HFFc6 (cell line): ENCODE data around the gene GPC5. TPM values are rescaled to one million over a fixed set of nuclear protein-coding genes. Genes with fewer than 3 reads are reported as not detected.

Experiments
- DNase-seq: peaks from one replicate; pipeline ENCODE4 v3.0.0-alpha.2; 2018
- H3K27ac Mint-ChIP-seq: 2 replicates; pipeline ENCODE4 v1.8.0; 2020; ENCODE audit warnings: mild to moderate bottlenecking, mixed read lengths
- H3K27me3 Mint-ChIP-seq: 2 replicates; pipeline ENCODE4 v1.8.0; 2021; ENCODE audit warnings: mild to moderate bottlenecking, moderate library complexity, mixed read lengths; ENCODE audit not compliant: insufficient read depth
- H3K36me3 Mint-ChIP-seq: 2 replicates; pipeline ENCODE4 v1.8.0; 2021; ENCODE audit warnings: low read depth, mixed read lengths
- H3K4me1 Mint-ChIP-seq: 2 replicates; pipeline ENCODE4 v1.8.0; 2020; ENCODE audit warnings: low read depth, mixed read lengths
- H3K4me3 Mint-ChIP-seq: 2 replicates; pipeline ENCODE4 v1.8.0; 2020; ENCODE audit warnings: mild to moderate bottlenecking, moderate library complexity, mixed read lengths
- H3K9me3 Mint-ChIP-seq: 2 replicates; pipeline ENCODE4 v1.8.0; 2020; ENCODE audit warnings: mild to moderate bottlenecking, mixed read lengths
- CTCF ChIP-seq: fragments of 200-600 bp; sonication (generic); IDR thresholded peaks from 2 replicates; pipeline ENCODE4 v1.5.0; 2021; ENCODE audit warnings: antibody characterized with exemption, mild to moderate bottlenecking
- total RNA-seq, 6 experiments: library from RNA; stranded (reverse); fragmentation: NEBNext Ultra II Directional; extraction: Animal tissue kit (Norgen Biotek cat#: 25700); gene quantifications; 2 replicates in 1 of 6; 3 replicates in 5 of 6; pipeline ENCODE4 v1.2.3, GENCODE V29; 2021

GPC5 gene
- total RNA-seq, 6 experiments from 2014 or later, result 0.06 TPM; not detected in 5

DNA sequence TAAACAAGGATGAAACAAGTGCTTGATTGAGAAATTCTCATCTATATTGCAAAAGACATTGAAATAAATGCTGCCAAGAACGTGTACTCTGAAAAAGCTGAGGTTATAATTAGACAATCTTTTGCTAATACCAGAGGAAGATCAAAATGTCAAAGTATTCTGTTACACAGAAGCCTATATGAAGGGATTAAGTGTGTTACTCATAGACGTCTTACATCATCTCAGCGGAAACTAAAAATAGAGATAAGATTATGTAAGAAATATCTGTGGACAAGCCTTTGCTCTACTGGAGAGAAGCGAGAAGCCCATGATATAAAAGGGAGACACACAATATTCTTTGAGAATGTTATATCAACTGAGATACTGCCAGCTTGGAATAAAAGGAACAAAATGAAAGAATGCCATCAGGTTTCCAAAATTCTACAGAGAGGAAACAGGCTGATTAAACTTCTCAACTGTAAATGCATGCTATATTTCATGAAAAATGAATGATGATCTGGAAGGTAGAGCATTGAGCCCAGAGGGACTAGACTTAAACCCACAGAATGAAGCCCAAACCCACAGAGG lies 699.0 kb downstream of the GPC5 start:
- Mint-ChIP-seq H3K4me1 (no peaks in the 10 kb centered on the region), H3K36me3 (no peaks in the 10 kb centered on the region), H3K27ac (no peak overlapping the region), H3K4me3 (no peak overlapping the region), H3K9me3 (peaks cover 8% of the 10 kb centered on the region), H3K27me3 (no peaks in the 10 kb centered on the region)
- DNase-seq, result no peak
- no peak for TF ChIP-seq CTCF

- H3K4me3 Mint-ChIP-seq, result no peak overlapping the region
- H3K27ac Mint-ChIP-seq, result no peak overlapping the region
- H3K36me3 Mint-ChIP-seq, result no peaks in the 10 kb centered on the region
- peaks cover 34% of the 10 kb centered on the region for H3K9me3 Mint-ChIP-seq
- TF ChIP-seq CTCF, result no peak
- no peaks in the 10 kb centered on the region for H3K27me3 Mint-ChIP-seq
- DNase-seq, result no peak
- H3K4me1 Mint-ChIP-seq, result no peaks in the 10 kb centered on the region
These were observed 703.4 kb downstream of the GPC5 start for GRCh38 chr13:92101801-92102200.

DNA sequence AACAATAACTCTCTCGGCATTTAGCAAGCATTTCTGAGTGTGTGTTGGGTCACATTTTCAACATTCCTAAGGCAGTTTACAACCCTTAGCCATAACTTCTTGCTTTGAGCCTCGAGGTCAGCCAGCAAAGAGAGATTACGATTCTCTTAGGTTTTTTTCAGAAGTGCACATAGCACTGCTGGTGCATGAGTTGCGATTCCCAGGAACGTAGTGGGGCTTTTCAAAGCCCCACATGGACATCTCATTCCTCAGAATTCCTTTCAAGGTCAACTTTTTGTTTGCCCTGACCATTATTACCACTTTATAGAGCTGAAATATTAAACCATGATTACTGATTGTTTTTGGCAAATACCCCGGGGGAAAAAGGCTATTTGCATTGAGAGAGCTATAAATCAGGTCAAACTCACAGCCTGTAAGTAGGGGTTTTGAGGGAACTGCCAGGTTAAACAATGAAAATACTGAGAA lies 705.3 kb downstream of the GPC5 start:
- no peak for DNase-seq
- no peaks in the 10 kb centered on the region for H3K27me3 Mint-ChIP-seq
- no peak for TF ChIP-seq CTCF
- no peak overlapping the region for H3K4me3 Mint-ChIP-seq
- peaks cover 41% of the 10 kb centered on the region for H3K9me3 Mint-ChIP-seq
- no peak overlapping the region for H3K27ac Mint-ChIP-seq
- H3K4me1 Mint-ChIP-seq, result no peaks in the 10 kb centered on the region
- no peaks in the 10 kb centered on the region for H3K36me3 Mint-ChIP-seq

GRCh38 chr13:92122186-92122853 lies 723.9 kb downstream of the GPC5 start:
- TF ChIP-seq CTCF, result no peak
- H3K9me3 Mint-ChIP-seq, result peaks cover 39% of the 10 kb centered on the region
- DNase-seq, result no peak
- H3K4me1 Mint-ChIP-seq, result no peaks in the 10 kb centered on the region
- no peak overlapping the region for H3K27ac Mint-ChIP-seq
- H3K27me3 Mint-ChIP-seq, result no peaks in the 10 kb centered on the region
- no peak overlapping the region for H3K4me3 Mint-ChIP-seq
- no peaks in the 10 kb centered on the region for H3K36me3 Mint-ChIP-seq

DNA sequence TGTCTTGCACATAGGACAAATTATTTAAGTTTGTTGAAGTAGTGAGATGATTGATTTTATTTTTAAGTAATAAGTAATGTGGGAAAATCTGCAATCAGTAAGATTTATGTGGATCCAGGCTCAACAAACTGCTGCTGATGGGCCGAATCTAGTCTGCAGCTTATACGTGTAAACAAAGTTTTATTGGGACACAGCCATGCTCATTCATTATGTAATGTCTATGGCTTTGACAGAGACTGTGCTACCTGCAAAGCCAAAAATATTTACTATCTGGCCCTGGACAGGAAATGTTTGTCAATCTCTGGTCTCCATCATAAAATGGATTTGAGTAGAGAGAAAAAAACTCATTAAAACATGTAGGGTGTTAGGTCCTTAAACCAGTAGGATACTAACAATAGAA lies 728.0 kb downstream of the GPC5 start:
- no peak for TF ChIP-seq CTCF
- H3K27ac Mint-ChIP-seq, result no peak overlapping the region
- H3K4me1 Mint-ChIP-seq, result no peaks in the 10 kb centered on the region
- H3K4me3 Mint-ChIP-seq, result no peak overlapping the region
- DNase-seq, result no peak
- no peaks in the 10 kb centered on the region for H3K27me3 Mint-ChIP-seq
- no peaks in the 10 kb centered on the region for H3K36me3 Mint-ChIP-seq
- peaks cover 26% of the 10 kb centered on the region for H3K9me3 Mint-ChIP-seq
